Psoas muscle (tissue), 8 donors: Measurements from ENCODE around the gene ADCY2. TPM values are rescaled to one million over a fixed set of nuclear protein-coding genes. Genes with fewer than 3 reads are reported as not detected.

ENCODE experiments used
- ATAC-seq, 4 donors: fragments of 200-7000 bp; cut with Tn5 transposase; one replicate each; pipeline ENCODE4 v1.9.1; 2020; ENCODE audit warnings: moderate library complexity in 3 of 4, mild to moderate bottlenecking in 2 of 4
- DNase-seq, 2 donors: peaks; one replicate each; pipeline ENCODE4 v3.0.0-alpha.2; 2020
- H3K27ac ChIP-seq: fragments of 200-600 bp; one replicate; pipeline ENCODE4 v1.8.0; 2022
- H3K27me3 ChIP-seq, 3 donors: fragments of 200-600 bp in 1 of 3; one replicate each; pipeline versions ENCODE4 v1.6.1 to v1.8.0; 2013 to 2022; ENCODE audit warnings: low read length in 2 of 3, mild to moderate bottlenecking in 2 of 3, moderate library complexity in 1 of 3; ENCODE audit not compliant: insufficient read depth in 3 of 3
- H3K36me3 ChIP-seq, 2 donors: fragments of 200-600 bp in 1 of 2; one replicate each; pipeline versions ENCODE4 v1.6.1 to v1.8.0; 2013 to 2022; ENCODE audit warnings: low read depth in 1 of 2, mild to moderate bottlenecking in 1 of 2, moderate library complexity in 1 of 2; ENCODE audit not compliant: insufficient read depth in 1 of 2
- H3K4me1 ChIP-seq: fragments of 200-600 bp; one replicate; pipeline ENCODE4 v1.8.0; 2022
- H3K4me3 ChIP-seq: fragments of 200-600 bp; one replicate; pipeline ENCODE4 v1.8.0; 2022; ENCODE audit warnings: mild to moderate bottlenecking
- H3K9me3 ChIP-seq: fragments of 200-600 bp; one replicate; pipeline ENCODE4 v1.8.0; 2022
- CTCF ChIP-seq: fragments of 200-600 bp; IDR thresholded peaks from one replicate; pipeline ENCODE4 v1.8.0; 2022; ENCODE audit warnings: antibody characterized with exemption
- WGBS, 3 donors: extraction: QIAGEN DNeasy Blood & Tissue Kit; methylation state at CpG; one replicate each; pipeline versions ENCODE4 v1.1.6 to v1.1.7; 2013; 5-methylcytosine and 5-hydroxymethylcytosine counted together
- intact Hi-C, 2 donors: fragments of 100-400 bp; cut with DNase I; formaldehyde crosslinking; loops; one replicate each; pipeline versions ENCODE4 v1.11.0 to v1.14.2; 2022
- polyA plus RNA-seq, 3 donors: library from polyadenylated mRNA; stranded (reverse); fragments of 200-250 nt; gene quantifications; one replicate each; pipeline ENCODE4 v1.2.3, GENCODE V29; 2013
- total RNA-seq, 4 donors: library from RNA; stranded (reverse); fragmentation: NEBNext Ultra II Directional in 2 of 4; extraction: Animal tissue kit (Norgen Biotek cat#: 25700) in 2 of 4; gene quantifications; one replicate each; pipeline versions ENCODE4 v1.2.1 to v1.2.4, GENCODE V29; 2021 to 2023
- donor health status: healthy with polysubstance abuse.
- donor health status: DM: no; HTN: no; CAD: no; lungs with moderate emphysema.
- donor health status: Bipolar disorder and iron deficiency.
- donor health status: healthy.
- donor health status: DM: yes; HTN: yes; CAD: no.
- donor health status: DM: no; HTN: no; CAD: no.
- donor health status: DM: no; HTN: no; CAD: no.
- donor health status: DM: yes; HTN: yes; CAD: no.

ADCY2 gene
- total and polyA plus RNA-seq, 7 donors = 24.3 to 91.4 (median 55.1) TPM

- peak; percentile 41 to 76 (median 74) for ATAC-seq
- no peak overlapping the region for H3K4me3 ChIP-seq
- H3K36me3 ChIP-seq = no peaks in the 10 kb centered on the region
- TF ChIP-seq CTCF = no peak
- peaks cover 64% of the 10 kb centered on the region for H3K4me1 ChIP-seq
- peak overlapping the region; percentile 92 for H3K27ac ChIP-seq
- H3K9me3 ChIP-seq = no peaks in the 10 kb centered on the region
- H3K27me3 ChIP-seq = no peaks in the 10 kb centered on the region
- peak in 1 of 2 donors; percentile 42 for DNase-seq
- WGBS, 3 donors = 38 to 50% (median 43%) methylated on average over 5 of the region's 5 CpGs
- intact Hi-C loops = no loop called here
Measured at GRCh38 chr5:7410936-7411511, 15.1 kb downstream of the ADCY2 start.

DNA sequence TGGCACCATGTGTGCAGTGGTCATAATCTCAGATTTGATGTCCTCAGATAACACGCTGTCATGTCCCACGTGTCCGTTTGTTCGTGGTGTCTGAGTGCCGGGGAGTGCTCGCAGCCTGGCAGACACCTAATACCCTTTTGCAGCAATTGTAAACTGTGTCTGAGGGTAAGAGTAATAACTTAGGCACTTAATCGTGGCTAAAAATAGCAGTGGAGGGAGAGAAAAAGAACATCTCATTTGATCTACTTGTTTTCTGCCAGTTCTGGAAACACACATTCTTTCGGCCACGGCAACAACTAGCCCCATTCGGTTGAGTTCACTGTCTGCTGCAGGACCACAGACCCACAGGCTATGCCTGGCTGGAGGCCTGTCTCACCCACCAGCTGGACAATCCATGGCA, 16.5 kb downstream of the ADCY2 start:
- Histone ChIP-seq H3K36me3 (no peaks in the 10 kb centered on the region), H3K9me3 (no peaks in the 10 kb centered on the region), H3K4me3 (peak overlapping the region; percentile 43), H3K27me3 (no peaks in the 10 kb centered on the region), H3K4me1 (peaks cover 67% of the 10 kb centered on the region), H3K27ac (peak overlapping the region; percentile 92)
- ATAC-seq (peak; percentile 90 to 94 (median 91)), DNase-seq (peak; percentile 55 to 86)
- intact Hi-C loops = no loop called here
- 24 to 47% (median 27%) methylated on average over 10 of the region's 10 CpGs for whole genome bisulfite sequencing, 3 donors
- TF ChIP-seq CTCF = no peak

- no peaks in the 10 kb centered on the region for H3K27me3 ChIP-seq
- intact Hi-C loops = loop anchor here in 1 of 2 donors (5.0 kb wide), 1 partner anchor 77 kb away; no protein-coding TSS in a partner anchor
Measured at GRCh38 chr5:7415123-7415522, 19.2 kb downstream of the ADCY2 start.

GRCh38 chr5:7415587-7416535, 19.9 kb downstream of the ADCY2 start:
- ATAC-seq (peak in 1 of 4 donors; percentile 4), DNase-seq (no peak)
- H3K36me3 ChIP-seq = no peaks in the 10 kb centered on the region
- WGBS, 3 donors = 83 to 85% (median 83%) methylated on average over 10 of the region's 10 CpGs
- no peak for TF ChIP-seq CTCF
- no peaks in the 10 kb centered on the region for H3K27me3 ChIP-seq
- H3K4me3 ChIP-seq = peak overlapping the region; percentile 9
- intact Hi-C loops = loop anchor here in 1 of 2 donors (5.0 kb wide), 1 partner anchor 76 kb away; no protein-coding TSS in a partner anchor
- peaks cover 68% of the 10 kb centered on the region for H3K4me1 ChIP-seq
- no peaks in the 10 kb centered on the region for H3K9me3 ChIP-seq
- peak overlapping the region; percentile 92 for H3K27ac ChIP-seq

More at GRCh38 chr5:7415123-7415522, 19.2 kb downstream of the ADCY2 start:
- no peak for TF ChIP-seq CTCF
- Histone ChIP-seq H3K36me3 (no peaks in the 10 kb centered on the region), H3K27ac (peak overlapping the region; percentile 92), H3K9me3 (no peaks in the 10 kb centered on the region), H3K4me3 (peak overlapping the region; percentile 9), H3K4me1 (peaks cover 68% of the 10 kb centered on the region)
- 36 to 68% (median 37%) methylated on average over 7 of the region's 7 CpGs for WGBS, 3 donors
- ATAC-seq = peak; percentile 51 to 72 (median 68)
- peak in 1 of 2 donors; percentile 73 for DNase-seq
